Upper lobe of right lung (tissue), 1 donor: ENCODE results near the gene MAML2. TPM values are rescaled to one million over a fixed set of nuclear protein-coding genes. Genes with fewer than 3 reads are reported as not detected.
A peak's percentile ranks its signal among the peaks of the same experiment; 100 is the strongest.

Experiments used
- ATAC-seq: fragments of 200-7000 bp; cut with Tn5 transposase; one replicate; pipeline ENCODE4 v1.9.1; 2020; ENCODE audit warnings: mild to moderate bottlenecking, moderate library complexity
- DNase-seq: peaks from one replicate; pipeline ENCODE4 v3.0.0-alpha.2; 2020
- H3K27ac ChIP-seq: fragments of 200-600 bp; one replicate; pipeline ENCODE4 v1.8.0; 2022
- H3K27me3 ChIP-seq: fragments of 200-600 bp; one replicate; pipeline ENCODE4 v1.8.0; 2022; ENCODE audit warnings: mild to moderate bottlenecking
- H3K36me3 ChIP-seq: fragments of 200-600 bp; one replicate; pipeline ENCODE4 v1.8.0; 2022
- H3K4me1 ChIP-seq: fragments of 200-600 bp; one replicate; pipeline ENCODE4 v1.8.0; 2022
- H3K4me3 ChIP-seq: fragments of 200-600 bp; one replicate; pipeline ENCODE4 v1.8.0; 2022; ENCODE audit warnings: mild to moderate bottlenecking
- H3K9me3 ChIP-seq: fragments of 200-600 bp; one replicate; pipeline ENCODE4 v1.8.0; 2022
- CTCF ChIP-seq: fragments of 200-600 bp; IDR thresholded peaks from one replicate; pipeline ENCODE4 v1.8.0; 2022; ENCODE audit warnings: antibody characterized with exemption
- intact Hi-C: fragments of 100-400 bp; cut with DNase I; formaldehyde crosslinking; loops from one replicate; pipeline ENCODE4 v1.11.0; 2022
- total RNA-seq: library from RNA; stranded (reverse); fragmentation: NEBNext Ultra II Directional; extraction: Animal tissue kit (Norgen Biotek cat#: 25700); gene quantifications from one replicate; pipeline ENCODE4 v1.2.1, GENCODE V29; 2021
- donor health status: DM: no; HTN: yes; CAD: no; lungs with severe emphysema.

The MAML2 gene
- total RNA-seq, 1 donor from 2014 or later: 27.5 TPM

- Histone ChIP-seq H3K27me3 (no peaks in the 10 kb centered on the region), H3K4me1 (peaks cover 29% of the 10 kb centered on the region), H3K36me3 (no peaks in the 10 kb centered on the region), H3K4me3 (no peak overlapping the region), H3K9me3 (no peaks in the 10 kb centered on the region), H3K27ac (no peak overlapping the region)
- no peak for ATAC-seq
- intact Hi-C loops: no loop called here
- DNase-seq: no peak
- no peak for TF ChIP-seq CTCF
Measured at GRCh38 chr11:96102664-96103078, 240.3 kb downstream of the MAML2 start.

- no peaks in the 10 kb centered on the region for H3K36me3 ChIP-seq
- ATAC-seq (no peak), DNase-seq (no peak)
- H3K27ac ChIP-seq: no peak overlapping the region
- peaks cover 36% of the 10 kb centered on the region for H3K4me1 ChIP-seq
- H3K27me3 ChIP-seq: no peaks in the 10 kb centered on the region
- H3K4me3 ChIP-seq: no peak overlapping the region
- H3K9me3 ChIP-seq: no peaks in the 10 kb centered on the region
- intact Hi-C loops: no loop called here
- TF ChIP-seq CTCF: no peak
Measured at GRCh38 chr11:96101146-96101545, 241.8 kb downstream of the MAML2 start.

- Histone ChIP-seq H3K27me3 (no peaks in the 10 kb centered on the region), H3K36me3 (no peaks in the 10 kb centered on the region), H3K4me1 (peaks cover 25% of the 10 kb centered on the region), H3K27ac (no peak overlapping the region), H3K9me3 (no peaks in the 10 kb centered on the region), H3K4me3 (no peak overlapping the region)
- no peak for TF ChIP-seq CTCF
- ATAC-seq: no peak
- intact Hi-C loops: no loop called here
- DNase-seq: no peak
Measured at GRCh38 chr11:96098511-96099241, 244.3 kb downstream of the MAML2 start.

GRCh38 chr11:96097844-96098421, 245.1 kb downstream of the MAML2 start:
- DNase-seq (no peak), ATAC-seq (no peak)
- intact Hi-C loops: no loop called here
- peaks cover 25% of the 10 kb centered on the region for H3K4me1 ChIP-seq
- H3K36me3 ChIP-seq: peaks cover 2% of the 10 kb centered on the region
- no peaks in the 10 kb centered on the region for H3K27me3 ChIP-seq
- no peak overlapping the region for H3K27ac ChIP-seq
- no peak for TF ChIP-seq CTCF
- H3K4me3 ChIP-seq: no peak overlapping the region
- H3K9me3 ChIP-seq: no peaks in the 10 kb centered on the region

- DNase-seq (no peak), ATAC-seq (no peak)
- H3K4me1 ChIP-seq: peaks cover 25% of the 10 kb centered on the region
- peak overlapping the region; percentile 52 for H3K27ac ChIP-seq
- no peaks in the 10 kb centered on the region for H3K9me3 ChIP-seq
- intact Hi-C loops: no loop called here
- no peak for TF ChIP-seq CTCF
- H3K36me3 ChIP-seq: peaks cover 8% of the 10 kb centered on the region
- no peaks in the 10 kb centered on the region for H3K27me3 ChIP-seq
- H3K4me3 ChIP-seq: no peak overlapping the region
Measured at GRCh38 chr11:96096360-96096759, 246.6 kb downstream of the MAML2 start.
